ENCODE data around the gene TFB2M.

TFB2M gene

DNA sequence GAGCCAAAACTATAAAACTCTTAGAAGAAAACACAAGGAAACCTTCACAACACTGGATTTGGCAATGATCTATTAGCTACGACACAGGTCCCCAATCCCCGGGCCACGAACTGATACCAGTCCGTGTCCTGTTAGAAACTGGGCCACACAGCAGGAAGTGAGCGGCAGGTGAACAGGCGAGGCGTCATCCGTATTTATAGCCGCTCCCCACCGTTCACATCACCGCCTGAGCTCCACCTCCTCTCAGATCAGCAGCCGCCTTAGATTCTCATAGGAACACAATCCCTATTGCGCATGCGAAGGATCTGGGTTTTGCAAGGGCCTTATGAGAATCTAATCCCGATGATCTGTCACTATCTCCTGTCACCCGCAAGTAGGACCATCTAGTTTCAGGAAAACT lies 11.9 kb downstream of the TFB2M start:
- H3K27me3 ChIP-seq (replicated peaks; ENCODE audit: control insufficient read depth, insufficient read depth, low read length): no peaks in the 10 kb centered on the region
- no peak for DNase-seq (ENCODE audit: extremely low read depth, insufficient read length)
- peaks cover 15% of the 10 kb centered on the region for H3K36me3 ChIP-seq (ENCODE audit: control insufficient read depth, insufficient read depth, low read length)
- no peak overlapping the region for H3K4me3 ChIP-seq (replicated peaks; ENCODE audit: low read depth, low read length)
- TF ChIP-seq, protein P1, sequence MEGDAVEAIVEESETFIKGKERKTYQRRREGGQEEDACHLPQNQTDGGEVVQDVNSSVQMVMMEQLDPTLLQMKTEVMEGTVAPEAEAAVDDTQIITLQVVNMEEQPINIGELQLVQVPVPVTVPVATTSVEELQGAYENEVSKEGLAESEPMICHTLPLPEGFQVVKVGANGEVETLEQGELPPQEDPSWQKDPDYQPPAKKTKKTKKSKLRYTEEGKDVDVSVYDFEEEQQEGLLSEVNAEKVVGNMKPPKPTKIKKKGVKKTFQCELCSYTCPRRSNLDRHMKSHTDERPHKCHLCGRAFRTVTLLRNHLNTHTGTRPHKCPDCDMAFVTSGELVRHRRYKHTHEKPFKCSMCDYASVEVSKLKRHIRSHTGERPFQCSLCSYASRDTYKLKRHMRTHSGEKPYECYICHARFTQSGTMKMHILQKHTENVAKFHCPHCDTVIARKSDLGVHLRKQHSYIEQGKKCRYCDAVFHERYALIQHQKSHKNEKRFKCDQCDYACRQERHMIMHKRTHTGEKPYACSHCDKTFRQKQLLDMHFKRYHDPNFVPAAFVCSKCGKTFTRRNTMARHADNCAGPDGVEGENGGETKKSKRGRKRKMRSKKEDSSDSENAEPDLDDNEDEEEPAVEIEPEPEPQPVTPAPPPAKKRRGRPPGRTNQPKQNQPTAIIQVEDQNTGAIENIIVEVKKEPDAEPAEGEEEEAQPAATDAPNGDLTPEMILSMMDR (IDR thresholded peaks at IDR 0.05; ENCODE audit: insufficient read depth, low read length, poor library complexity, severe bottlenecking): no peak

DNA sequence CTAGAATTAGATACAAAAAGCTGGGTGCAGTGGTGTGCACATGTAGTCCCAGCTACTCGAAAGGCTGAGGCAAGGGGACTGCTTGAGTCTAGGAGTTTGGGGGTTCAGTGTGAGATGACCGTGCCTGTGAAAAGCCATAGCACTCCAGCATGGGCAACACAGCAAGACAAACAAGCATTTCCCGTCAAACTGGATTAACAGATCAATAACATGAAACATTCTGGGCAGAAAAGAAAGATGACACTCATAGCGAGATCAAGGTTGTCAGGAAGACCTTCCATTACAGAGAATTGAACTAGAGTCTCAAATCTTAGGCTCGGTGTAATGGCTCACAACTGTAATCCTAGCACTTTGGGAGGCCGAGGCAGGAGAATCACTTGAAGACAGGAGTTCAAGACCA lies 14.0 kb downstream of the TFB2M start:
- peaks cover 15% of the 10 kb centered on the region for H3K36me3 ChIP-seq (ENCODE audit: control insufficient read depth, insufficient read depth, low read length)
- no peaks in the 10 kb centered on the region for H3K27me3 ChIP-seq (replicated peaks; ENCODE audit: control insufficient read depth, insufficient read depth, low read length)
- no peak overlapping the region for H3K4me3 ChIP-seq (replicated peaks; ENCODE audit: low read depth, low read length)
- no peak for DNase-seq (ENCODE audit: extremely low read depth, insufficient read length)
- TF ChIP-seq, protein P1 (IDR thresholded peaks at IDR 0.05; ENCODE audit: insufficient read depth, low read length, poor library complexity, severe bottlenecking): no peak

DNA sequence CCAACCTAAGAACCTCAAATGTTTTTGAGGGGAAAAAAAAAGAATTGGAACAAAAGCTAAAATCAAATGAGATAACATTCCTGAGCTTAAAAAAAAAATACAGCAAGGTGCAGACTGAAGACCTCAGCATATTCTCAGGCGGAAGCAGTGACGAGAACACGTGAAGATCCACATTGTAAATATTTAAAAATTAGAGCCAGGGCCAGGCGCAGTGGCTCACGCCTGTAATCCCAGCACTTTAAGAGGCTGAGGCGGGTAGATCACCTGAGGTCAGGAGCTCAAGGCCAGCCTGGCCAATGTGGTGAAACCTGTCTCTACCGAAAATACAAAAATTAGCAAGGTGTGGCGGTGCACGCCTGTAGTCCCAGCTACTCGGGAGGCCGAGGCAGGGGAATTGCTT lies 15.7 kb downstream of the TFB2M start:
- H3K4me3 ChIP-seq (replicated peaks; ENCODE audit: low read depth, low read length): no peak overlapping the region
- H3K36me3 ChIP-seq (ENCODE audit: control insufficient read depth, insufficient read depth, low read length): peaks cover 15% of the 10 kb centered on the region
- TF ChIP-seq, protein P1 (IDR thresholded peaks at IDR 0.05; ENCODE audit: insufficient read depth, low read length, poor library complexity, severe bottlenecking): no peak
- DNase-seq (ENCODE audit: extremely low read depth, insufficient read length): no peak
- no peaks in the 10 kb centered on the region for H3K27me3 ChIP-seq (replicated peaks; ENCODE audit: control insufficient read depth, insufficient read depth, low read length)

DNA sequence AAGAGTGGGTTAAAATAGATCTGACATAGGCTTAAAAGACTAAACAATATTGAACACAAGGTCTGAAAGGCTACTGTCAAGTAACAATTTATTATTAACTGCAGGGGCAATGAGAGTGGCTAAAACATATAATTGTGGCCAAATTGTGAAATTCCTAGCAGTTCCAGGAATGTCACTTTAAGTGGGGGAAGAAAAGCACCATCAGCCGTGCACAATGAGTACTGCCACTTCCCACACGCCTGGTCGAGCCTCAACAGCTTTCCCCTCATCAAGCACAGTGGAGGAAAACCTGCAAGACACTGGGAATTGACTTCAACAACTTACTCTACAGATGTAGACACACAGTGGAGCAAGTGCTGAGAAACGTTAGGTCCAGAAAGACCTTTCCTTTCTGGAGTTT lies 16.4 kb downstream of the TFB2M start:
- Histone ChIP-seq H3K4me3 (replicated peaks; ENCODE audit: low read depth, low read length) (no peak overlapping the region), H3K36me3 (ENCODE audit: control insufficient read depth, insufficient read depth, low read length) (peaks cover 13% of the 10 kb centered on the region), H3K27me3 (replicated peaks; ENCODE audit: control insufficient read depth, insufficient read depth, low read length) (no peaks in the 10 kb centered on the region)
- DNase-seq (ENCODE audit: extremely low read depth, insufficient read length): no peak
- TF ChIP-seq, protein P1 (IDR thresholded peaks at IDR 0.05; ENCODE audit: insufficient read depth, low read length, poor library complexity, severe bottlenecking): no peak

DNA sequence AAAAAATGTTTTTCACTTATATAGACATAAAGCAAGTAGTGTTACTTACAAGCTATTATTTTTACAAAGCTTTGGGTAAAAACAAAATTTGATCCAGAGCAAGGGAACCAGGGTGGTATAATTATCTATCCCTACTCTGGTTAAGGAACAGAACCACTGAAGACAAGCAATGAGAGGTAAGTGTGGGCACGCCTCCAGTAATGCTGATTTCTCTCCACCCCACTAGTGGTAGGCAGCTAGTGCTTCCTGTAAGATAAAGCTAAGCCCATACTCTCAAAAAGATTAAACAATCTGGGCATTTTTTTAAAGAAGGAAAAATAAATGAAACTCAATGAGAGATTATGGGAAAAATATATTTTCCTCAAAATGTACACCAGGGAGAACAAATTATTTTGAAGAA lies 22.1 kb downstream of the TFB2M start:
- DNase-seq (ENCODE audit: extremely low read depth, insufficient read length): no peak
- Histone ChIP-seq H3K27me3 (replicated peaks; ENCODE audit: control insufficient read depth, insufficient read depth, low read length) (no peaks in the 10 kb centered on the region), H3K36me3 (ENCODE audit: control insufficient read depth, insufficient read depth, low read length) (peaks cover 5% of the 10 kb centered on the region), H3K4me3 (replicated peaks; ENCODE audit: low read depth, low read length) (no peak overlapping the region)
- TF ChIP-seq, protein P1 (IDR thresholded peaks at IDR 0.05; ENCODE audit: insufficient read depth, low read length, poor library complexity, severe bottlenecking): no peak
